ENCODE data around the gene RAMP1.

RAMP1 gene

DNA sequence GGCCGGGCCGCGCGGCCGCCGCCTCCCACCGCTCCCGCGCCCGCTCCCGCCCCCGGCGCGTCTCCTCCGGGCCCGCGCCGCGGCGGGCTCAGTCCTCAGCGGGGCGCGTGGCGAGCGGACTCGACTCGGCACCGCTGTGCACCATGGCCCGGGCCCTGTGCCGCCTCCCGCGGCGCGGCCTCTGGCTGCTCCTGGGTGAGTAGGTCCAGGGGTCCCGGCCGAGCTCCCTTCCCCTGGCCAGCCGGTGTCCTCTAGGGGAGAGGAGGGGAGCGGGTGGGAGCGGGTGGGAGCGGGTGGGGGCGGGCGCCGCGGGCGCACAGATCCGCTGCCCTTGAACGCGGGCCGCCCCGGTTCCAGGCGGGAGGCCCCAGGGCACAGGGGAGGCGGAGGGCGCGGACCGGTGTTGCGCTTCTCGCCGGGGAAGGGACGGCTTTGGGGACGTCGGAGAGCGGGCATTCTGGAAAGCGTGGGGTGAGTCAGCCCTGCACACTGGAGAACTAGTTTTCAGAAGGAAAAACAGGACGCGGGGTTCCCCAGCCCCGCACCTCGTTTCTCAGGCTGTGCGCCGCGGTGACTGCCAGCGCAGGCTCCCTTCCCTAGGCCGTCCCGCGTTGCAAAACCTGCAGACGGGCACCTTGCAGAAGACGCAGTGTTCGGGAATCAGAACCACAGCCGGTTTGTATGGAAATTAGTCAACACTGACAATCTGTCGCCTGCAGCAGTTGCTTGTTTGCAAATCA is at the start of gene RAMP1:
RAMP1 (plus strand) TSS at position 91 of the 740 bp plus-strand sequence; CDS start at position 144, 53 bp downstream.
- TF ChIP-seq, protein P1, sequence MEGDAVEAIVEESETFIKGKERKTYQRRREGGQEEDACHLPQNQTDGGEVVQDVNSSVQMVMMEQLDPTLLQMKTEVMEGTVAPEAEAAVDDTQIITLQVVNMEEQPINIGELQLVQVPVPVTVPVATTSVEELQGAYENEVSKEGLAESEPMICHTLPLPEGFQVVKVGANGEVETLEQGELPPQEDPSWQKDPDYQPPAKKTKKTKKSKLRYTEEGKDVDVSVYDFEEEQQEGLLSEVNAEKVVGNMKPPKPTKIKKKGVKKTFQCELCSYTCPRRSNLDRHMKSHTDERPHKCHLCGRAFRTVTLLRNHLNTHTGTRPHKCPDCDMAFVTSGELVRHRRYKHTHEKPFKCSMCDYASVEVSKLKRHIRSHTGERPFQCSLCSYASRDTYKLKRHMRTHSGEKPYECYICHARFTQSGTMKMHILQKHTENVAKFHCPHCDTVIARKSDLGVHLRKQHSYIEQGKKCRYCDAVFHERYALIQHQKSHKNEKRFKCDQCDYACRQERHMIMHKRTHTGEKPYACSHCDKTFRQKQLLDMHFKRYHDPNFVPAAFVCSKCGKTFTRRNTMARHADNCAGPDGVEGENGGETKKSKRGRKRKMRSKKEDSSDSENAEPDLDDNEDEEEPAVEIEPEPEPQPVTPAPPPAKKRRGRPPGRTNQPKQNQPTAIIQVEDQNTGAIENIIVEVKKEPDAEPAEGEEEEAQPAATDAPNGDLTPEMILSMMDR (IDR thresholded peaks at IDR 0.05; ENCODE audit: low read depth, low read length, missing control alignments), result no peak
- H3K4me3 ChIP-seq (ENCODE audit: low read depth, low read length), result peak within 1 kb of the TSS; percentile 37
- no peak for DNase-seq (ENCODE audit: low read depth)
- in situ Hi-C loops (cut with HindIII; ENCODE audit: low sequenced_read_pairs), result no loop called here

DNA sequence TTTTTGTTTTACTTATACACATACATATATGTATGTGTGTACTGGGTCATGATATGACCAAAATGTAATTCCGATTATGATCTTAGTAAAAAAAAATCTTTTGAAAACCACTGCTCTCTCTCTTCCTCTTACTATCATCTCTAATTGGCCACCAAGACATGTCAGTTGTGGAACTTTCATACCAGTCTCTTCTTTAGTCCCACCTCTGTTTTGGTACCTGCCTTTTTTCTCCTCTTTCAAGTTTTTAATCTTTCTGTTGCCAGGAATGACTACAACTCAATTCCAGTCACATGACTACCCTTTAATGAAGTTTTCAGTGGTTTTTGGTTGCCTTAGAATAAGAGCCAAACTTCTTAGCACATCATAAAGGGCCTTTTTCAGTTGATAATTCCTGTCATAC is 43.8 kb upstream of the RAMP1 start:
- TF ChIP-seq, protein P1 (IDR thresholded peaks at IDR 0.05; ENCODE audit: low read depth, low read length, missing control alignments), result no peak
- in situ Hi-C loops (cut with HindIII; ENCODE audit: low sequenced_read_pairs), result no loop called here
- H3K4me3 ChIP-seq (ENCODE audit: low read depth, low read length), result no peak overlapping the region
- DNase-seq (ENCODE audit: low read depth), result no peak

DNA sequence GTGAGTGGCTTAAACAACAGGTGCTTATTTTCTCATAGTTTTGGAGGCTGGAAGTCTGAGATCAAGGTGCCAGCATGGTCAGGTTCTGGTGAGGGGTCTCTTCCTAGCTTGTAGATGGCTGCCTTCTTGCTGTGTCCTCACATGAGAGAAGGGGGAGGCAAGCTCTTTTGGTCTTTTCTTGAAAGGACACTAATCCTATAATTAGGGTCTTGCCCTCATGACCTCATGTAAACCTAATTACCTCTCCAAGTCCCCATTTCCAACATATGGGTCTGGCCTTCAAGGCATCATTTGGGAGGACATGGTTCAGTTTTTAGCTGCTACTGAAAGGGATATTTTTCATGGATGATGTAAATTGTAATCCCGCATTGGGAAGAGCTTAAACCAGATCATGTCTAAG is 42.9 kb upstream of the RAMP1 start:
- TF ChIP-seq, protein P1 (IDR thresholded peaks at IDR 0.05; ENCODE audit: low read depth, low read length, missing control alignments), result no peak
- in situ Hi-C loops (cut with HindIII; ENCODE audit: low sequenced_read_pairs), result no loop called here
- H3K4me3 ChIP-seq (ENCODE audit: low read depth, low read length), result no peak overlapping the region
- no peak for DNase-seq (ENCODE audit: low read depth)

DNA sequence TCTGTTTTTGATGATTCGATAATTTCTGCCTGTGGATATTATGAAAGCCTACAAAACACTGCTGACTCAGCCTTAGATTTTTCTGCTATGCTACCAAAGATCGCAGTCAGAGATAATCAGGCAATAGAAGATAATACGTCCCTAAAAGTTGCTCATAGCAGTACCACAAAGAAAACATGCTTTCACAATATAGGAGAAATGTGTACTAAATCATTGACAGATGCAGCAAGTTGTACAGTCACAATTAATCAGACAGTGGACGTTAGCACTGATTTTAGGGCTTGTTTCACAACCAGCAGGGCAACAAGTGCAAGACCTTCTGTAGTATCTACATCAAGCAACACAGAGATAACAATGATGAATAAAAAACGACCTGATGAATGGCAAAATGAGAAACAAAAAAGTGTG is 41.4 kb upstream of the RAMP1 start:
- TF ChIP-seq, protein P1 (IDR thresholded peaks at IDR 0.05; ENCODE audit: low read depth, low read length, missing control alignments), result no peak
- H3K4me3 ChIP-seq (ENCODE audit: low read depth, low read length), result no peak overlapping the region
- DNase-seq (ENCODE audit: low read depth), result no peak
- in situ Hi-C loops (cut with HindIII; ENCODE audit: low sequenced_read_pairs), result no loop called here

DNA sequence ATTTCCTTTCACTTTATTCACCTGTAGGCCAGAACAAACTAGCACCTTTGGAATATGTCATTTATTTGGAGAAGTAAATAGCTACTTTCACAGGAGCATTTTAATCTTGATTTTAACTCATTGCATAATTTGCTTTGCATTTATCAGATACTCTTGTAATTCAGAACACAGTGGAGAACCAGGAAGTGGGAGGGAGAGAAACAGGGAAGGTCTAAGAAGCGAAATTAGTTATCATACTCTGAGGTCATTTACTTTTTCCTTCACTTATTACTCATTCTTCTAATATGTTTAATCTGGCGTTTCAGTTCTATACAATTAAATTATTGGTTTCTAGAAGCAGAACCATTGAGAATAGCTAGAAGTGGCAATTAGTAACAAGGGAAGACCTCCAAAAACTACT is 40.2 kb upstream of the RAMP1 start:
- no peak for DNase-seq (ENCODE audit: low read depth)
- TF ChIP-seq, protein P1 (IDR thresholded peaks at IDR 0.05; ENCODE audit: low read depth, low read length, missing control alignments), result no peak
- in situ Hi-C loops (cut with HindIII; ENCODE audit: low sequenced_read_pairs), result no loop called here
- no peak overlapping the region for H3K4me3 ChIP-seq (ENCODE audit: low read depth, low read length)

DNA sequence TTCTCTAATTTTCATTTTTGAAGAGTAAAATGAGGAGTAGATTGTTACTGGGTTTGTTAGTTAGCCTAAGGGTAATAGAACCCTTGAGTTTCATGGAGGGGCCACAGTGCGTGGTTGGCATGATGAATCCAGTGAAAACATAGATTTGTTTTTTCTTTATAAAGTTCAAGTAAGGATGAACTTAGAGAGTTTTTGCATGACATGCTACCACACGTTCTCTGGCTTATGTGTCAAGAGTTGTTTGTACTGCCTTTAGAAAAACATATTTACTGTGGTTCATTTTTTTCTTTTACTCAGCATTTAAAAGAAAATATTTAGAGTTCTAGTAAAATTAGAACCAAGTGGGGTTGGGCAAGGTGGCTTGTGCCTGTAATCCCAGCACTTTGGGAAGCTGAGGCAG is 39.0 kb upstream of the RAMP1 start:
- TF ChIP-seq, protein P1 (IDR thresholded peaks at IDR 0.05; ENCODE audit: low read depth, low read length, missing control alignments), result no peak
- in situ Hi-C loops (cut with HindIII; ENCODE audit: low sequenced_read_pairs), result no loop called here
- no peak for DNase-seq (ENCODE audit: low read depth)

More for the DNA sequence above, 39.0 kb upstream of the RAMP1 start:
- H3K4me3 ChIP-seq (ENCODE audit: low read depth, low read length), result no peak overlapping the region

All from astrocyte of the cerebellum (primary cell).